Left renal pelvis (tissue), 4 donors: ENCODE data around the gene SPATA2L. TPM values are rescaled to one million over a fixed set of nuclear protein-coding genes. Genes with fewer than 3 reads are reported as not detected.
A peak's percentile ranks its signal among the peaks of the same experiment; 100 is the strongest.

Experiments used
- DNase-seq, 4 donors: peaks; one replicate each; pipeline ENCODE4 v3.0.0-alpha.2; 2013; ENCODE audit warnings: low read depth in 4 of 4, low spot score in 3 of 4
- polyA plus RNA-seq, 4 donors: library from polyadenylated mRNA; unstranded; fragments of 120-200 nt; gene quantifications; one replicate each; pipeline ENCODE4 v1.2.1, GENCODE V29; 2013; ENCODE audit not compliant: insufficient read length in 4 of 4

SPATA2L gene
- polyA plus RNA-seq, 4 donors: 2.8 to 8.1 (median 5.4) TPM

DNA sequence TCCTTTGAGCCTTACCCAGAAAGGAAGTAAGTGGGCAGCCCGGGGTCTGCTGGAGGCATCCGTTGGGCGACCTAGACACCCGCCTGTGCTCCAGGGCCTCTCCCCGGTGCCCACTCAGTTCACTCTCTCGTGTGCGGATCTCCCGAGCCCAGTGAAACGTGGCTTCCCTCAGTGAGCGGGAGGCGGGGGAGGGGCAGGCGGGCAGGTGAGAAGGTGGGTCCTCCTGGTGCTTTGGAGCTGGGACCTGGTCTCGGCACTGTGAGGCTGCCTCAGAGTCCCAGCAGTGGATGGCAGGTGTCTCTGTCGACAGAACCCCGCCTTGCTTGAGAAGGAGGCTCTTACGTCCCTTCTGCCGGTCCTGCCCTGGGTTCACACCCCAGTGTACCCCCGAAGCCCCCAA, 27.8 kb upstream of the SPATA2L start:
- DNase-seq: no peak

DNA sequence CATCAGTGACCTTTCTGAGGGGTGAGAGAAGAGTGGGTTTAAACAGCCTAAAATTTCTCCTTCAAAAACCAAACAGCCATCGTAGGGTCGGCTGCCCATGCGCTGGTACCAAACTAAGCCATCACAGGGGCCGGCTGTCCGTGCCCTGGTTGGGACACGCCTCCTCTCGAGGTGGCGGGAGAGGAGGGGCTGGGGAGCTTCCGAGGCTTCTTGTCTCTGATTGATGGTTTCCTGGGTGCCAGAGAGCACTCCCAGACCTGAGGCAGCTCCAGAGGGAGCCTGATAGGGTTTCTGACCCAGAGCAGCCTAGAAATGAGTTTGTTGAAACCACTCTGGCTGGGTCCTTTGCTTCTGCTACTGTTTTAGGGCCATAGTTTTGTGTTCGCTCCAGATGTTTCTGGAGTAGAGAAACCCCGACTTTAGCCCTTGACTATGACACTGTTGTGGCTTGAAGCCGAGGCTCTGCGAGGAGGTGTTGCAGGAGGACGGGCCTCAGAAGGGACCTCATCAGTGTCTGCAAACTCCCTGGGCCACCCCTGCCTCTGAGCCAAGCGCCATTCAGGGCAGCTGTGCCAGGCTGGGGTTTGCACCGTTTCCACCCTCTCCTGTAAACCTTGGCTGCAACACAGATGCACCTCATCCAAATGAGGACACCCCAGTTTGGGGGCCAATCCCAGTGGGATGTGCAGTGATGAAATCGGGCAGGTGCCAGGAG, 26.1 kb upstream of the SPATA2L start:
- DNase-seq: no peak

GRCh38 chr16:89723279-89724250, 22.1 kb upstream of the SPATA2L start:
- no peak for DNase-seq

DNA sequence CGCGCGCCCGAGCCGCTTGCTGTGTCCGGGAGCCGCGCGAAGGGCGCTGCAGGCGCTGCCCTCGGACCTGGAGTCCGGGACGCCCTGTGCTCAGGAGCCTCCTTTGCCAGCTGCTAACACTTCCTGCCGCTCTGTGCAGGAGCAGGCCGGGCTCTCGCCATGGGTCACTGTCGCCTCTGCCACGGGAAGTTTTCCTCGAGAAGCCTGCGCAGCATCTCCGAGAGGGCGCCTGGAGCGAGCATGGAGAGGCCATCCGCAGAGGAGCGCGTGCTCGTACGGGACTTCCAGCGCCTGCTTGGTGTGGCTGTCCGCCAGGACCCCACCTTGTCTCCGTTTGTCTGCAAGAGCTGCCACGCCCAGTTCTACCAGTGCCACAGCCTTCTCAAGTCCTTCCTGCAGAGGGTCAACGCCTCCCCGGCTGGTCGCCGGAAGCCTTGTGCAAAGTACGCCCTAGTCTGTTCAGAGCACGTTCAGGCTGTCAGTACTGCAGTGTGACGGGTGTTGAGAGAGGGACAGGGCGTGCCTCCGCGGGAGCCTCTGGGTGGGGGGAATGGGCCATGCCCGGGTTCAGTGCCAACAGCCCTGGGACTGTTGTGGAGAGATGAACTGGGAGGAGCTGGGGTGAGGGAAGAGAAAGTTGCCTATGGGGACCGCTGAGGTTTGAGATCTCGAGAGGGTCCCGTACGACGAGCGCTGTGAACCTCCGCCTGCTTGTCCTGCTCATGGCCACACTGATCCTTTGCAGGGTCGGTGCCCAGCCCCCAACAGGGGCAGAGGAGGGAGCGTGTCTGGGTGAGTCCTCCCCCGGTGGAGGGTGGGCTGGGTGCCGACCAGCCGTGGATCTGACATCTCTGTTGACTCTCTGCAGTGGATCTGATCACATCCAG, 21.1 kb upstream of the SPATA2L start:
- DNase-seq: no peak

DNA sequence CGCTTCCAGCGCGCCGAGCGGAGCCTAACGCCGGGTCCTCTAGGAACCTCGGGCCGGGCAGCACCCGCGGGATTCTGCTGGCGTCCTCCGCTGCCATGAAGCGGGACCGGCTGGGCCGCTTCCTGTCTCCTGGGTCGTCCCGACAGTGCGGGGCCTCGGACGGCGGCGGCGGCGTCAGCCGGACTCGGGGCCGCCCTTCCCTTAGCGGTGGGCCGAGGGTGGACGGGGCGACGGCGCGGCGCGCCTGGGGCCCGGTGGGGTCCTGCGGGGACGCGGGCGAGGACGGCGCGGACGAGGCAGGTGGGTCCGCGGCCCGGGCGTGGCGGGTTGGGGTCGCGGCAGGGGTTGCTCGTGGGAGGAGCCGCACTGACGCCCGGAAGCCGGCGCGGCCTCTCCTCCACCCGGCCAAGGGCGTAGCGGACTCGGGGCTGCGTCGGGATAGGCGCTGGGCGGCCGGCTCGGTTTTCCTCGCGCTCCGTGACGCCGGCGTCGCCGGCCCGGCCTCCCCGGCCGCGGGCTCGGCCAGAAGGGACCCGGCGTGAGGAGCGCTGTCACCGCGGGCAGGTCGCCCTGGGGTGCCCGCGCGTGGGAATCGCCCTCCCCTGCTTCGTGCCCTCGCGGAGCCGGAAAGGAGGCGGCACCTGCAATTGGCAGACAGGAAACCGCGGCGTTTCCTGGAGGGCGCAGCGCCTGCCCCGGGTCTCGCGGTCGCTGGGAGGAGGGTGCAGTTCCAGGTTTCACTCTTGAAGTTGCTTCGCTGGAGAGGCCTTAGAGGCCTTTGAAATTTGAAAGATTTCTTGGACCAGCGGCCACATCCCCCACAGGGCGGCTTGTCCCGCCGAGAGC, 20.3 kb upstream of the SPATA2L start:
- no peak for DNase-seq

- DNase-seq: peak in 1 of 4 donors; percentile 50
Measured at GRCh38 chr16:89720813-89721545, 19.5 kb upstream of the SPATA2L start, which contains the start of the genes VPS9D1 and ZNF276. Gene VPS9D1 (minus strand): TSS chr16:89720898. CDS start chr16:89720861, 37 bp downstream. Gene ZNF276 (plus strand): TSS chr16:89721537. CDS start chr16:89721641, 104 bp downstream.

- no peak for DNase-seq
Measured at GRCh38 chr16:89720551-89720812, 19.0 kb upstream of the SPATA2L start.

GRCh38 chr16:89717688-89718505, 16.4 kb upstream of the SPATA2L start:
- no peak for DNase-seq

DNA sequence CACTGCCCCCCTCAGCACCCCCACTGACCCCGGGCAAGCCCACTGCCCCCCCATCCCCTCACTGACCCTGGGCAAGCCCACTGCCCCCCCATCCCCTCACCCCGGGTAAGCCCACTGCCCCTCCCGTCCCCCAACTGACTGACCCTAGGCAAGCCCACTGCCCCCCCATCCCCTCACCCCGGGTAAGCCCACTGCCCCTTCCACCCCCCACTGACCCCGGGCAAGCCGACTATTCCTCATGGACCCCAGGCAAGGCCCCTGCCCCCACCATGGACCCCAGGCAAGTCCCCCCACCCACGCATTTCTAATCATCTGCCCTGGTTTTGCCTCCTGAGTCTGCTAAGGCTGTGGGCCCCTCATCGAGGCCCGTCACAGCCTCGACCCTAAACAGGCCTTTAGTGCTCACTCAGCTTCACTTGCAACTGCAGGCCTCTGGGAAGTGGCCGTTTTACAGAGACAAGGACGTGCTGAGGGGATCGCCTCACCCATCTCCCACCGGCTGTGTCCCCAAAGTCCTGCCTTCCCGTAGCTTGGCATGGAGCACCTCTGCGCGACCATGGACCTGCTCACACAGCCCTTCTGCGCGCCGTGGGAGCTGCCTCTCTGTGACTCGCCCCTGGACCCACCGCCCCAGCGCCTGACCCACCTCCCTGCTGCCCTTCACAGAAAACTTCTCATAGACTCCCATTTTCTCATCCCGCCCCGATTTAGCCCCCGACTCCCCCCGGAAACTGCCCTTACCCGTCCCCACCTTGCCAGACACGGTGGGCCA, 15.6 kb upstream of the SPATA2L start:
- no peak for DNase-seq

GRCh38 chr16:89716493-89716892, 15.0 kb upstream of the SPATA2L start:
- no peak for DNase-seq

DNA sequence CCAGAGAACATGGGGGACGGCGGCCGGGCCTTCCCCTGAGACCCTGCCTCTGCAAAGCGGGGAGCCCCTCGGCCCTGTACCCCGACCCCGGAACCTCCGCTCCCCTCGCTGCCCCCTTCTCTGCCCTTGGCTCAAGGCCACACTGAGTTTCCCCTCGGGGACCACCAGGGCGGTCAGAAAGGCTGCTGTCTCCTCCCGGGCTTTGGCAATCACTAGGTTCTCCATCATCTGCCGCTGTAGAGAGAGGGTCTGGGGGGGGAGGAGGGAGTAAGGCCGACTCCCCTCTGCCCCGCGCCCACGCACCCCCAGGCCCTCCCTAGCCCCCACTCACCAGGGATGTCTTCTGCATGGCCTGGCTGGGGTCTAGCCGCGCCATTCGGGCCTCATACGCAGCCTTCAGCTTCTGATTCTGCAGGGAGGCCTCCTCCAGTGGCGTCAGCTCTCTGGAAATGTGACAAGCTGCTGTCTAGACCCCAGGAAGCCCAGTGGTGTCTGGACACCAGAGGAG, 10.8 kb upstream of the SPATA2L start:
- no peak for DNase-seq

GRCh38 chr16:89711601-89712273, 10.2 kb upstream of the SPATA2L start:
- no peak for DNase-seq

DNA sequence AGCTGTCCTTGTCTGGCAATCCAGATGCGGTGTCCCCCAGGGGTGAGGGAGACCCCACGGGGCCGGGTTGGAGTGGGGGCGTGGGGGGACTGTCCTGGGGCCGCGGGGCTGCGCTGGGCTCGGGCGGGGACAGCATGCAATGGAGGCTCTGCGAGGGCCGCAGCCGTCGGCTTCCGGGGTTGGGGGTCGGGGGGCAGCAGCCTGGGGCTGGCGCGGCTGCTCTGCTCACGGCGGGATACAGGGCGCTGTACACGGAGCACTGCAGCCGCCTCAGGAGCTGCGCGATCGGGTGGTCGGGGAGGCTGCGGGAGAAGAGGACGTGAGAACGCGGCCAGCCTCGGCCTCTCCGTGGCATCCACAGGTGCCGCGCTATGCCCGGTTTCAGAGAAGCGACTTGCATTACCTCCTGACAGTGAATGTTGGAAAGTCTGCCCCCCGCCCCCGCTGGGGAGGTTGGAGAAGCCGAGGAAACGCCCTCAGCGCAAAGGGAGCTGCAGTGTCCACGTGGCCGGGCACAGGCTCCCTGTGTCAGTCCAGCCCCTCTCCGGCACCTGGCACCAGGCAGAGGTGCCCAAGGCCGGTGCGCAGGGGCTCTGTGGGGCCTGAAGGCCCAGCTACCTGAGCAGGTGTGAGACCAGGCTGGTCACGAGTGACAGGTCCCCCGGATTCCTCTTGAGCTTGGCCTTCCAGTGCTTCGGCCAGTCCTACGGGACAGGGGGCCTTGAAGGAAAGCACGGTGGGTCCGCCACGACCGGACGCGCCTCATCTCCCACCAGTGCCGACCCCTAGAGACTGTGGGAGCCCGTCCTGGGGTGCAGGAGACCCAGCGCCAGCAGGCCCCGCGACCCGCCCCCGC, 9.4 kb upstream of the SPATA2L start:
- no peak for DNase-seq

- no peak for DNase-seq
Measured at GRCh38 chr16:89709716-89710432, 8.4 kb upstream of the SPATA2L start.

DNA sequence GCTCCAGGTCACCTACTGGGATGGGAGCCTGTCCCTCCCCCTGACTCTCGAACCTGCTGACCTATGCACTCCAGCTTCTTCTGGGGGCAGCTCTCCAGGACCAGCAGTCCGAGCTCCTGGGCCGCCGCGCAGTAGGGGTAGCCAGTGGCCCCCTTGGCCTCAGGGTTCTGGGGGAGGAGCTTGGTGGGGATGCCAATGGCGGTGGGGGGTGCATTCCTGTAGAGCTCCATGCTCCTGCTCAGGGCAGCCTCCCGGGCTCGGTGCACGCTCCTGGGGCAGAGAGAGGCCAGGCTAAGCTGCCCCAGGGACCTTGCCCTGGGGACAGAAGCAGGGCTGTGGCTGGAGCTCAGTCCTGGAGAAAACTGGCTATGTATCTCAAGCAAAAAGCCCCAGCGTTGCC, 7.7 kb upstream of the SPATA2L start:
- no peak for DNase-seq
